Central memory CD8-positive, alpha-beta T cell (primary cell): ENCODE results near the gene POLR3G.

ENCODE experiments used
- ATAC-seq: fragments of 150-1000 bp; cut with Tn5 transposase; replicated peaks from 2 replicates; pipeline ENCODE4 v1.10.0; 2022; ENCODE audit warnings: mild to moderate bottlenecking, moderate FRiP score, moderate number of reproducible peaks; ENCODE audit not compliant: poor library complexity, severe bottlenecking; ENCODE audit errors: extremely low read depth
- DNase-seq, 2 donors: peaks; one replicate each; pipeline ENCODE4 v3.0.0; 2021; ENCODE audit warnings: low spot score in 2 of 2
- H3K27ac Mint-ChIP-seq: one replicate; pipeline ENCODE4 v1.8.0; 2022; ENCODE audit warnings: low read depth, mild to moderate bottlenecking, moderate library complexity, mixed read lengths
- H3K27me3 Mint-ChIP-seq: one replicate; pipeline ENCODE4 v1.8.0; 2022; ENCODE audit warnings: mixed read lengths
- H3K36me3 Mint-ChIP-seq: one replicate; pipeline ENCODE4 v1.8.0; 2022; ENCODE audit warnings: mild to moderate bottlenecking, moderate library complexity, mixed read lengths; ENCODE audit not compliant: insufficient read depth
- H3K4me1 Mint-ChIP-seq: one replicate; pipeline ENCODE4 v1.8.0; 2022; ENCODE audit warnings: mixed read lengths
- H3K4me3 Mint-ChIP-seq: one replicate; pipeline ENCODE4 v1.8.0; 2022; ENCODE audit warnings: mild to moderate bottlenecking, moderate library complexity, mixed read lengths
- H3K9me3 Mint-ChIP-seq: one replicate; pipeline ENCODE4 v1.8.0; 2022; ENCODE audit warnings: mixed read lengths

POLR3G gene

DNA sequence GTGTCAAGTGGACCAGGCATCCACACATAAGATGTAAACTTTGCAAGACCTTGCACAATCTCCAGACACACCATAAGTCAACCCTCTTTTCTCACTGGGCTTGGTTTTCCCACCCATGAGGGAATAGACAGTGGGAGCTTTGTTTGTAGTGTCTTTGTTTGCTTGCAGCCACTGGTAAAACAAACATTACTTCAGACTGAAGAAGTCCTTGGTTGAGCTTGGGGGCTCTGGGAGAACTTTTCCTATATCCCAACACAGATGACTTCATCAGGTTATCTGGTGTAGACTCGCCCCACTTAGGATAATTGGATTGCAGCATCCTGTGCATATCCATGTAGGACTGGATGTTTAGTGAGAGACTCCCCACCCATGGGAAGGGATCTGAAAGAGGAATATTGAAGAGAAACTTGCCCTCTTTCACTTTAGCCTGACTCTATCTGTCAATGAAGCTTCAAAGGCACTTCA is 72.4 kb downstream of the POLR3G start:
- ATAC-seq = no peak

GRCh38 chr5:90548069-90548593 is 73.5 kb downstream of the POLR3G start:
- DNase-seq (no peak), ATAC-seq (no peak)
- Mint-ChIP-seq H3K4me1 (no peaks in the 10 kb centered on the region), H3K9me3 (no peaks in the 10 kb centered on the region), H3K4me3 (no peak overlapping the region), H3K27ac (no peak overlapping the region), H3K27me3 (peaks cover 56% of the 10 kb centered on the region), H3K36me3 (no peaks in the 10 kb centered on the region)

More for the DNA sequence above, 72.4 kb downstream of the POLR3G start:
- Mint-ChIP-seq H3K27me3 (peaks cover 56% of the 10 kb centered on the region), H3K27ac (no peak overlapping the region), H3K4me3 (no peak overlapping the region), H3K36me3 (no peaks in the 10 kb centered on the region), H3K4me1 (no peaks in the 10 kb centered on the region), H3K9me3 (no peaks in the 10 kb centered on the region)
- no peak for DNase-seq

DNA sequence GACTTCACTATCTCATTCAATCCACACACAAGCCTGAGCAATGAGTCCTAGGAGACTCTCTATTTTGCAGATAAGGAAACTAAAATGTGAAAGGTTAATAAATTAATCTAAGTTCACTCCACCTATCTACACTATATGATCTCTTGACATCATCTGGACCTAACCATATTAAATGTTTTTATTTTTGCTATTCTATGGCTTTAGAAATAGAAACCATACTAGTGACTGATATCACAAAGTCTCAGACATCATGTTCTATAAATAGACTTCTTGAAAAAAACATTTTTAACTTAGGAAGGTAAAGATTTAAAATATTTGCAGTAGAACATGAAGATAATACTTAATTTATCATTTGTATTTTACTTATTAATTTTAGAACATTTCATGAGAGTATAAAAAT is 74.6 kb downstream of the POLR3G start:
- no peaks in the 10 kb centered on the region for H3K36me3 Mint-ChIP-seq
- DNase-seq = no peak
- H3K27me3 Mint-ChIP-seq = peaks cover 60% of the 10 kb centered on the region
- no peaks in the 10 kb centered on the region for H3K9me3 Mint-ChIP-seq
- no peak overlapping the region for H3K4me3 Mint-ChIP-seq
- no peaks in the 10 kb centered on the region for H3K4me1 Mint-ChIP-seq
- no peak overlapping the region for H3K27ac Mint-ChIP-seq
- ATAC-seq = no peak

DNA sequence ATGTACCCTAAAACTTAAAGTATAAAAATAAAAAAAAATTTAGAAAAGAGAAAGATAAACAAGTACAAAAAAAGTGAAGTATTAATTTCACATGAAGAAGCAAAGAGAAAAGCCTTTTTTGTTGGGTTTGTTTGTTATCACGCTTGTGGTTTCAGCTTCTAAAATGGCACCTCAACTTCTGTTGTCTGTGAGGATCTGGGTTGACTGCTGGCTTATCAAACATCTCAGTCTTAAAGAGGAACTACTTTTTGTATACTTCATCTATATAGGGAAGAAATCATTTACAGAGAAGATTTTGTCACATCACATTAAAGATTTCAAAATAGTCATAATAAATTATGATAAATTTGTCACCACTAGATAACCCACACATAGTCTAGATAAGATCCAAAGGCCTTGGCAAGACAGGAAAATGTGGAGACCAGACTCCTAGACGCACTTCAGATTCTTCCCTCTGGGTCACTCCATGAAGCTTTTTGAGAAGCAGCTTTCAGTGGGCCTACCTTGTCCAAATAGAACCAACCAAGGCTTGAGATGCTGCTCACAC is 75.1 kb downstream of the POLR3G start:
- Mint-ChIP-seq H3K27ac (no peak overlapping the region), H3K36me3 (no peaks in the 10 kb centered on the region), H3K4me1 (no peaks in the 10 kb centered on the region), H3K4me3 (no peak overlapping the region), H3K9me3 (no peaks in the 10 kb centered on the region), H3K27me3 (peaks cover 60% of the 10 kb centered on the region)
- ATAC-seq = no peak
- DNase-seq = no peak

DNA sequence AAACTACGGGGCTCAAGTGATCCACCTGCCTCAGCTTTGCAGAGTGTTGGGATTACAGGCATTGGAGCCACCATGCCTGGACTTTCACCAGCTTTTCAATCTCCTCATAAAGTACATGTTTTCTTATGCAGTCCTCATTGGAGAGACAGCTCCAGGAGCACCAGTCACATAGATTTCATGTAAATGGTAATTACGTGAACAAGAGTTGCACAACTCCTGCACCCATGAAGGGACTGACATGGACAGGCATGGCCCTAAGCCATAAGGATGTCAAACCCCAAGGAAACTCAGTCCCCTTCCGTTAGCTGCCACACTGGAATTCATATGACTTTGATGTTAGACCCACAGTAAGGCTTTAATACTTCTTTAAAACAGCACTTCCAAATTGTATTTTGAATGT is 76.3 kb downstream of the POLR3G start:
- no peaks in the 10 kb centered on the region for H3K36me3 Mint-ChIP-seq
- H3K4me1 Mint-ChIP-seq = no peaks in the 10 kb centered on the region
- H3K27me3 Mint-ChIP-seq = peaks cover 60% of the 10 kb centered on the region

DNA sequence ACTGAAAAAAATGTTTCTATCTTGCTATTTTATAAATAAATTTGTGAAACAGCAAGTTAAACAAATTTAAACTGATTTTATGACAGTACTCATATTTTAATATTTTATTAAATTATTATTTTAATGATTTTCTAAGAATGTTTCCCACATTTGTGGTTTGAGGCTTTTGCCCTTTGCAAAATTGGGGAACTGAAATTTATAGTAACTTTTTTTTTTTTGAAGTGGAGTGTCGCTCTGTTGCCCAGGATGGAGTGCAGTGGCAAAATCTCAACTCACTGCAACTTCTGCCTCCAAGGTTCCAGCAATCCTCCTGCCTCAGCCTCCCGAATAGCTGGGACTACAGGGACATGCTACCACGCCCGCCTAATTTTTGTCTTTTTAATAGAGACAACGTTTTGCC is 76.7 kb downstream of the POLR3G start:
- no peaks in the 10 kb centered on the region for H3K9me3 Mint-ChIP-seq
- H3K27ac Mint-ChIP-seq = no peak overlapping the region
- DNase-seq = no peak
- H3K27me3 Mint-ChIP-seq = peaks cover 64% of the 10 kb centered on the region
- no peak overlapping the region for H3K4me3 Mint-ChIP-seq
- no peaks in the 10 kb centered on the region for H3K36me3 Mint-ChIP-seq
- no peaks in the 10 kb centered on the region for H3K4me1 Mint-ChIP-seq
- no peak for ATAC-seq

More for the DNA sequence above, 76.3 kb downstream of the POLR3G start:
- ATAC-seq (no peak), DNase-seq (no peak)
- Mint-ChIP-seq H3K9me3 (no peaks in the 10 kb centered on the region), H3K4me3 (no peak overlapping the region), H3K27ac (no peak overlapping the region)

- ATAC-seq (no peak), DNase-seq (no peak)
- Mint-ChIP-seq H3K27ac (no peak overlapping the region), H3K27me3 (peaks cover 88% of the 10 kb centered on the region), H3K9me3 (no peaks in the 10 kb centered on the region), H3K4me3 (no peak overlapping the region), H3K4me1 (peaks cover 8% of the 10 kb centered on the region), H3K36me3 (no peaks in the 10 kb centered on the region)
Measured at GRCh38 chr5:90553711-90554110, 79.0 kb downstream of the POLR3G start.

- H3K36me3 Mint-ChIP-seq = no peaks in the 10 kb centered on the region
- peaks cover 95% of the 10 kb centered on the region for H3K27me3 Mint-ChIP-seq
- H3K4me1 Mint-ChIP-seq = peaks cover 8% of the 10 kb centered on the region
- no peak overlapping the region for H3K4me3 Mint-ChIP-seq
- DNase-seq = no peak
- ATAC-seq = no peak
- no peak overlapping the region for H3K27ac Mint-ChIP-seq
- H3K9me3 Mint-ChIP-seq = no peaks in the 10 kb centered on the region
Measured at GRCh38 chr5:90554358-90555006, 79.8 kb downstream of the POLR3G start.

GRCh38 chr5:90555666-90556065 is 81.0 kb downstream of the POLR3G start:
- Mint-ChIP-seq H3K27me3 (peaks cover 98% of the 10 kb centered on the region), H3K27ac (no peak overlapping the region), H3K4me1 (peaks cover 8% of the 10 kb centered on the region), H3K9me3 (no peaks in the 10 kb centered on the region), H3K36me3 (no peaks in the 10 kb centered on the region), H3K4me3 (no peak overlapping the region)
- DNase-seq (no peak), ATAC-seq (no peak)

DNA sequence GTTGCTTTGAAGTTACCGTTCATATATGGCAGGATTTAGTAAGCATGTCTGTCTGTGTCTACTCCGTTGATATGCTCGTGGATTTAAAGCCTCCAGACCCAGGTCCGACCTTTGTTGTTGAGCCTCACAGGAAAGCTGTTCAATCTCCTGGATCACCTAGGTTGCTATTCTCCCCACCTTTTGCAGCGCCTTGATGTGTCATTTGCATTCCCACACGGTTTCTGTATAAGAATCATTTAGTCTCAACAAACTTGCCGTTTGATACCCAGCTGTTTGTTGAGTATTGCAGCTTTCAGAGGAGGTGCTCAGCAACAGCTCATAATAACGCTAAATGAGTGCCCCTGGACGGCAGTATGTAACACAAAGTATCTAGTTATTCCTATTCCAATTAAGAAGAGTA is 82.7 kb downstream of the POLR3G start:
- no peak overlapping the region for H3K4me3 Mint-ChIP-seq
- H3K27me3 Mint-ChIP-seq = peaks cover 92% of the 10 kb centered on the region
- no peaks in the 10 kb centered on the region for H3K9me3 Mint-ChIP-seq
- peaks cover 8% of the 10 kb centered on the region for H3K4me1 Mint-ChIP-seq
- DNase-seq = no peak
- H3K36me3 Mint-ChIP-seq = no peaks in the 10 kb centered on the region
- H3K27ac Mint-ChIP-seq = no peak overlapping the region
- ATAC-seq = no peak

DNA sequence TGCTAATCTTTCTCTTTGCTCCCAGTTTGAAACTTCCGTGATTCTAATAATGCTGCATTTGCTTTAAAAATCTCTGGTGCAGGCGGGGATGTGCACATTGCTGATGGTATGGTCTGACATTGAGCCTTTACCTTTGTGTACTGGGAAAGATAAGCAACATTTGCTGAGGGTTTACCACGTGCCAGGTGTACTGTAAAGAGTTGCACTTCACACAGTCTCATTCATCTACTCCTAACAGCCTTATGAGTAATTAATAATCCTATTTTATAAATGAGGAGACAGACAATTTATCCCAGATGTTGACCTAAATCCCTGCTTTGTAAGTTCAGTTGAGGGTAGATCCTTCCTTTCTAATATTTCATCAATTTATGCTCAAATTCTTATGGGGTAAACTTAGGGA is 83.2 kb downstream of the POLR3G start:
- no peak for DNase-seq
- Mint-ChIP-seq H3K9me3 (no peaks in the 10 kb centered on the region), H3K27me3 (peaks cover 92% of the 10 kb centered on the region), H3K36me3 (no peaks in the 10 kb centered on the region), H3K27ac (no peak overlapping the region), H3K4me3 (peak overlapping the region; percentile 37), H3K4me1 (peaks cover 8% of the 10 kb centered on the region)
- ATAC-seq = no peak

GRCh38 chr5:90558344-90559192 is 83.9 kb downstream of the POLR3G start, which contains the start of gene ADGRV1:
Gene ADGRV1, plus strand, starts transcription at chr5:90558797. Its CDS starts 99 bp downstream, at chr5:90558896.
- no peaks in the 10 kb centered on the region for H3K36me3 Mint-ChIP-seq
- peaks cover 92% of the 10 kb centered on the region for H3K27me3 Mint-ChIP-seq
- H3K27ac Mint-ChIP-seq = no peak within 1 kb of the TSS
- H3K4me3 Mint-ChIP-seq = peak within 1 kb of the TSS; percentile 37
- no peak for DNase-seq
- peaks cover 8% of the 10 kb centered on the region for H3K4me1 Mint-ChIP-seq
- ATAC-seq = peak; percentile 28
- no peaks in the 10 kb centered on the region for H3K9me3 Mint-ChIP-seq
